IPS-18c (cell line): Measurements from ENCODE around the gene HLA-DQB1.

ENCODE experiments used
- H3K4me3 ChIP-seq: 2 replicates; pipeline ENCODE4 v1.7.0; 2013; ENCODE audit warnings: low read depth, mild to moderate bottlenecking, low read length, moderate library complexity; ENCODE audit not compliant: insufficient read depth
- H3K9me3 ChIP-seq: one replicate; pipeline ENCODE4 v1.6.1; 2013; ENCODE audit warnings: mild to moderate bottlenecking, low read length, moderate library complexity; ENCODE audit not compliant: control insufficient read depth, insufficient read depth

HLA-DQB1 gene

DNA sequence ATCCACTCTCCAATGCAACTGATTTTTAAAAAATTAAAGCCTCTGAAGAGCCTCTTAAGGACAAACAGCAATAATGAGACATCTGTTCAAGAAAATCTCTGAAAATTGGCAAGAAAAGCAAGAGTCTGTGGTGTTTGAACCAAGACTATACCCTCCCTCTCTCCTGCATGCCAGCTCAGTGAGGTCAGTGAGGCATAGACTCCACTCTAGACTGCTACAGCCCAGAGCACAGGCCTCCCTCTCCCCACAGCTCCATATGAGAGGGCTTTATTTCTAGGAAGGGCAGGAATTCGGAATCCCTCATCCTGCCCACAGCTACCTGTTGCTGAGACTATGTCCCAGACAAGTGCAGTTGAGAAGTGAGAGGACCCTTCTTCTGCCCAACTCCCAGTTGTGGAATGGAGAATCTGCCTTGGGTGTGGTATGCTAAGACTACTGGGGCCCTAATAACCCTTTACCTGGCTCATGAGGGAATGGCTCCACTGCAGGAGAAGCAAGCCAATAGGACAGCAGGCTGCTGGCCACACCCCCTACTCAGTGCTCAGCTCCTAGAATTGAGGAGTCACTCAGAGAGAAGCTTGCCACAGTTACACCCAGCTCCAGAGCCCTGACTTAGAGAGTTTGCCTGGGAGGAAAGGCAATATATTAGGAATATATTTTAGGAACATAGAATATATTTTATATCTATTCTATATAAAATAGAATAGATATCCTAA, 51.9 kb downstream of the HLA-DQB1 start:
- H3K9me3 ChIP-seq, result no peaks in the 10 kb centered on the region
- no peak overlapping the region for H3K4me3 ChIP-seq

- Histone ChIP-seq H3K9me3 (no peaks in the 10 kb centered on the region), H3K4me3 (no peak overlapping the region)
Measured at GRCh38 chr6:32613475-32613874, 53.0 kb downstream of the HLA-DQB1 start.

DNA sequence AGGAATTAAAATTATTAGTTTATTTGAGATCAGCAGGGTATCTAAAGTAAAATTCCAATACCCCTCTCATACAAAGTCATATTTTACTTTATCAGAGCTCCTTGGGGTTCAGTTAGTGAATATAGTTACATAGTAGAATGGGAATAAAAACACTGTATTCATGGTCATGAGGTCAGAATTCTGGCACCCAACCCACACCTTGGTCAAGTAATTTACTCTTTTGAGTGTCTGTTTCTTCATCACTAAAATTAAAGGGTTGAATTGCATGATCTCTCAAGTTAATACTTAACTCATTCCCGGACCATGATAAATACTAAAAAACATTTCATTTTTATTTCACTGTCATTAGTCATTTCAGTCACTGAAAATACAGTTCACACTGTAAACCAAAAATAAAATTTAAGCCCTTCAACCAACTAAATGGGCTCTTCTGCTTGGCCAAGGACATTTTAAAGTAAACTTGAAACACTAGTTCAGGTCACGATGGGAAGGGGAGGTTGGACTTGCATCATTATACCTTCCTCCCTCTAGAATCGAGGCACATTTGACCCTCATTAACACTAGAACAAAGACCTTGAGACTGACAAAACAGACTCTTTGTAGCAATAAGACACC, 55.7 kb downstream of the HLA-DQB1 start:
- Histone ChIP-seq H3K9me3 (no peaks in the 10 kb centered on the region), H3K4me3 (no peak overlapping the region)

- no peak overlapping the region for H3K4me3 ChIP-seq
- H3K9me3 ChIP-seq, result no peaks in the 10 kb centered on the region
Measured at GRCh38 chr6:32609731-32610640, 56.5 kb downstream of the HLA-DQB1 start.
